Kidney (tissue), 14 donors: Measurements from ENCODE around the gene TSHR. TPM values are rescaled to one million over a fixed set of nuclear protein-coding genes. Genes with fewer than 3 reads are reported as not detected.

Experiments
- DNase-seq, 5 donors: peaks; one replicate each; pipeline ENCODE4 v3.0.0-alpha.2; 2013 to 2020
- FAIRE-seq: peaks from 2 replicates; lab custom pipeline; 2012; peaks lifted over from hg19 to GRCh38; lab: Jason Lieb, UNC
- H3K27ac ChIP-seq, 2 donors: one replicate each; pipeline ENCODE4 v1.7.0; 2013; ENCODE audit warnings: low read depth in 2 of 2, low read length in 2 of 2, inconsistent platforms in 1 of 2
- H3K27me3 ChIP-seq: one replicate; pipeline ENCODE4 v1.7.1; 2013; ENCODE audit warnings: low read length, inconsistent platforms; ENCODE audit not compliant: control insufficient read depth, insufficient read depth
- H3K36me3 ChIP-seq, 3 donors: one replicate each; pipeline versions ENCODE4 v1.7.0 to v1.7.1; 2013; ENCODE audit warnings: low read length in 3 of 3, control low read depth in 1 of 3, inconsistent platforms in 1 of 3; ENCODE audit not compliant: insufficient read depth in 3 of 3, control insufficient read depth in 2 of 3
- H3K4me1 ChIP-seq, 3 donors: one replicate each; pipeline versions ENCODE4 v1.7.0 to v1.7.1; 2013; ENCODE audit warnings: low read length in 3 of 3, inconsistent platforms in 1 of 3, low read depth in 1 of 3; ENCODE audit not compliant: control insufficient read depth in 2 of 3, insufficient read depth in 2 of 3
- H3K4me3 ChIP-seq, 3 donors: one replicate each; pipeline versions ENCODE4 v1.7.0 to v1.8.1; 2013; ENCODE audit warnings: low read length in 3 of 3, control low read depth in 1 of 3, inconsistent platforms in 1 of 3
- H3K9ac ChIP-seq, 3 donors: one replicate each; pipeline versions ENCODE4 v1.7.0 to v1.7.1; 2013; ENCODE audit warnings: low read length in 3 of 3, control low read depth in 1 of 3, inconsistent platforms in 1 of 3
- H3K9me3 ChIP-seq, 3 donors: one replicate each; pipeline versions ENCODE4 v1.7.0 to v1.7.1; 2013; ENCODE audit warnings: low read length in 3 of 3, control low read depth in 1 of 3, inconsistent platforms in 1 of 3; ENCODE audit not compliant: control insufficient read depth in 2 of 3, insufficient read depth in 1 of 3
- CTCF ChIP-seq: IDR thresholded peaks from 3 replicates; pipeline ENCODE4 v1.5.1; 2012; ENCODE audit warnings: mild to moderate bottlenecking, moderate library complexity, borderline replicate concordance; ENCODE audit not compliant: insufficient read depth; ENCODE audit errors: extremely low read depth
- intact Hi-C: fragments of 100-400 bp; cut with DNase I; formaldehyde crosslinking; loops from one replicate; pipeline ENCODE4 v1.11.1; 2022
- polyA plus RNA-seq: library from polyadenylated mRNA; stranded (reverse); fragments of 350-450 nt; fragmentation: Illumina TruSeq; extraction: RNeasy Lipid Tissue Mini Kit (QIAGEN cat#74804); gene quantifications from one replicate; pipeline ENCODE4 v1.2.3, GENCODE V29; 2014; ENCODE audit warnings: low read depth, low replicate concordance; ENCODE audit not compliant: insufficient read depth
- total RNA-seq: library from RNA; stranded (reverse); fragmentation: NEBNext Ultra II Directional; extraction: Animal tissue kit (Norgen Biotek cat#: 25700); gene quantifications from one replicate; pipeline ENCODE4 v1.2.1, GENCODE V29; 2021
- donor health status: control.
- donor health status: control.
- donor health status: control.
- donor health status: control.
- donor health status: control.
- donor health status: DM: yes; HTN: yes; CAD: no.
- donor health status: Normal renal cell carcinoma (clear cell type).

The TSHR gene
- total and polyA plus RNA-seq, 2 donors from 2014 or later, result 0.98 TPM; not detected in 1

- FAIRE-seq, result no peak
- H3K9me3 ChIP-seq, result no peaks in the 10 kb centered on the region
- TF ChIP-seq CTCF, result no peak
These were observed 221.8 kb downstream of the TSHR start for GRCh38 chr14:81177225-81177624.

GRCh38 chr14:81178063-81178462 lies 222.6 kb downstream of the TSHR start:
- Histone ChIP-seq H3K9ac (no peak overlapping the region), H3K4me1 (peaks cover 0 to 3% (median 0%) of the 10 kb centered on the region in 3 donors), H3K27me3 (no peaks in the 10 kb centered on the region), H3K9me3 (no peaks in the 10 kb centered on the region), H3K36me3 (no peaks in the 10 kb centered on the region), H3K27ac (no peak overlapping the region), H3K4me3 (peak overlapping the region in 1 of 3 donors; percentile 27)
- DNase-seq, result no peak
- FAIRE-seq, result no peak
- intact Hi-C loops, result no loop called here
- no peak for TF ChIP-seq CTCF

More at GRCh38 chr14:81177225-81177624, 221.8 kb downstream of the TSHR start:
- H3K27me3 ChIP-seq, result no peaks in the 10 kb centered on the region
- intact Hi-C loops, result no loop called here
- peak overlapping the region in 2 of 3 donors; percentile 21 to 27 for H3K4me3 ChIP-seq
- no peak for DNase-seq
- peaks cover 0 to 3% (median 0%) of the 10 kb centered on the region in 3 donors for H3K4me1 ChIP-seq
- no peak overlapping the region for H3K27ac ChIP-seq
- H3K9ac ChIP-seq, result no peak overlapping the region
- no peaks in the 10 kb centered on the region for H3K36me3 ChIP-seq

GRCh38 chr14:81179631-81180030 lies 224.2 kb downstream of the TSHR start:
- no peaks in the 10 kb centered on the region for H3K9me3 ChIP-seq
- DNase-seq (no peak), FAIRE-seq (no peak)
- H3K4me1 ChIP-seq, result peaks cover 0 to 3% (median 0%) of the 10 kb centered on the region in 3 donors
- intact Hi-C loops, result no loop called here
- H3K9ac ChIP-seq, result no peak overlapping the region
- H3K36me3 ChIP-seq, result peaks cover 0 to 5% (median 4%) of the 10 kb centered on the region in 3 donors
- no peak overlapping the region for H3K27ac ChIP-seq
- no peak for TF ChIP-seq CTCF
- H3K4me3 ChIP-seq, result no peak overlapping the region
- H3K27me3 ChIP-seq, result no peaks in the 10 kb centered on the region
